Adrenal gland (tissue), 12 donors: Measurements from ENCODE around the gene RABGAP1L. TPM values are rescaled to one million over a fixed set of nuclear protein-coding genes. Genes with fewer than 3 reads are reported as not detected.

ENCODE experiments used
- DNase-seq, 7 donors: peaks; one replicate each; pipeline ENCODE4 v3.0.0-alpha.2; 2019 to 2020
- H3K27ac ChIP-seq, 5 donors: fragments of 200-600 bp; sonication (generic) in 4 of 5; 1 replicate in 3 of 5; 2 replicates in 2 of 5; pipeline versions ENCODE4 v1.5.1 to v1.8.0; 2016 to 2020; ENCODE audit warnings: mild to moderate bottlenecking in 1 of 5
- H3K27me3 ChIP-seq: fragments of 200-600 bp; 2 replicates; pipeline ENCODE4 v1.8.0; 2021
- H3K36me3 ChIP-seq, 2 donors: fragments of 200-600 bp; replicated peaks in 1 of 2; 1 replicate in 1 of 2; 2 replicates in 1 of 2; pipeline versions ENCODE4 v1.5.1 to v1.8.0; 2018 to 2022
- H3K4me1 ChIP-seq, 2 donors: fragments of 200-600 bp; replicated peaks in 1 of 2; 1 replicate in 1 of 2; 2 replicates in 1 of 2; pipeline versions ENCODE4 v1.5.1 to v1.8.0; 2018 to 2021
- H3K4me3 ChIP-seq, 4 donors: fragments of 200-600 bp; sonication (generic) in 3 of 4; one replicate each; pipeline ENCODE4 v1.5.1; 2016 to 2018
- H3K9me3 ChIP-seq, 3 donors: fragments of 200-600 bp; sonication (generic) in 1 of 3; replicated peaks in 1 of 3; 1 replicate in 2 of 3; 2 replicates in 1 of 3; pipeline versions ENCODE4 v1.5.1 to v1.8.0; 2016 to 2021
- CTCF ChIP-seq, 6 experiments: fragments of 450-650 bp in 4 of 6; fragments of 200-600 bp in 2 of 6; sonication (generic) in 1 of 6; IDR thresholded peaks; 1 replicate in 5 of 6; 2 replicates in 1 of 6; pipeline versions ENCODE4 v1.5.1 to v1.8.0; 2016 to 2021; ENCODE audit warnings: antibody characterized with exemption in 6 of 6, mild to moderate bottlenecking in 2 of 6, moderate library complexity in 1 of 6
- POLR2A ChIP-seq, 2 donors: fragments of 450-650 bp; IDR thresholded peaks; one replicate each; pipeline ENCODE4 v1.6.1; 2017; ENCODE audit warnings: antibody characterized with exemption in 2 of 2, mild to moderate bottlenecking in 2 of 2, moderate library complexity in 1 of 2
- WGBS, 4 donors: extraction: QIAGEN DNeasy Blood & Tissue Kit in 2 of 4; methylation state at CpG; one replicate each; pipeline versions ENCODE4 v1.1.5 to v1.1.7; 2013 to 2017; 5-methylcytosine and 5-hydroxymethylcytosine counted together
- intact Hi-C, 2 donors: fragments of 100-400 bp; cut with DNase I; formaldehyde crosslinking; loops; one replicate each; pipeline versions ENCODE4 v1.14.1 to v1.15.0; 2022 to 2023
- polyA plus RNA-seq, 3 donors: library from polyadenylated mRNA; stranded (reverse); fragments of 200-250 nt in 2 of 3; fragments of 350-450 nt in 1 of 3; fragmentation: Illumina TruSeq in 1 of 3; extraction: RNeasy Lipid Tissue Mini Kit (QIAGEN cat#74804) in 1 of 3; gene quantifications; one replicate each; pipeline ENCODE4 v1.2.3, GENCODE V29; 2013 to 2014
- total RNA-seq, 9 donors: library from RNA; depleted of rRNA in 4 of 9; stranded (reverse); fragments of >200 nt in 4 of 9; fragments of 120-200 nt in 1 of 9; fragmentation: NEBNext Ultra II Directional in 1 of 9; extraction: Animal tissue kit (Norgen Biotek cat#: 25700) in 1 of 9; gene quantifications; one replicate each; pipeline versions ENCODE4 v1.1.0 to v1.2.4, GENCODE V29; 2013 to 2023
- donor health status: healthy with polysubstance abuse.
- donor health status: Bipolar disorder and iron deficiency.
- donor health status: DM: yes; HTN: yes; CAD: no.
- donor health status: DM: no; HTN: no; CAD: no.
- donor health status: DM: no; HTN: no; CAD: no.
- donor health status: DM: yes; HTN: yes; CAD: no.

RABGAP1L gene
- total and polyA plus RNA-seq, 12 donors = 10.4 to 29.9 (median 19.7) TPM

GRCh38 chr1:174289644-174290310 is 130.5 kb downstream of the RABGAP1L start:
- no peaks in the 10 kb centered on the region for H3K36me3 ChIP-seq
- no peak for DNase-seq
- intact Hi-C loops = no loop called here

GRCh38 chr1:174291059-174291458 is 131.7 kb downstream of the RABGAP1L start:
- intact Hi-C loops = no loop called here
- no peak overlapping the region for H3K27ac ChIP-seq
- no peak for DNase-seq
- no peaks in the 10 kb centered on the region for H3K36me3 ChIP-seq
- TF ChIP-seq CTCF (IDR thresholded peaks at IDR 0.05) (no peak), POLR2A (IDR thresholded peaks at IDR 0.05) (no peak)
- H3K27me3 ChIP-seq = no peaks in the 10 kb centered on the region
- H3K9me3 ChIP-seq = peaks cover 0 to 6% (median 0%) of the 10 kb centered on the region in 3 donors
- H3K4me1 ChIP-seq = no peaks in the 10 kb centered on the region
- no peak overlapping the region for H3K4me3 ChIP-seq

More at GRCh38 chr1:174289644-174290310, 130.5 kb downstream of the RABGAP1L start:
- Histone ChIP-seq H3K4me1 (no peaks in the 10 kb centered on the region), H3K9me3 (peaks cover 0 to 6% (median 0%) of the 10 kb centered on the region in 3 donors), H3K4me3 (no peak overlapping the region), H3K27me3 (no peaks in the 10 kb centered on the region), H3K27ac (no peak overlapping the region)
- WGBS, 4 donors = 40 to 86% (median 68%) methylated on average over 1 to 2 of the region's 2 CpGs
- no peak for TF ChIP-seq POLR2A (IDR thresholded peaks at IDR 0.05)
- TF ChIP-seq CTCF (IDR thresholded peaks at IDR 0.05) = no peak

- no peak for DNase-seq
- Histone ChIP-seq H3K4me3 (no peak overlapping the region), H3K4me1 (no peaks in the 10 kb centered on the region), H3K9me3 (peaks cover 0 to 3% (median 0%) of the 10 kb centered on the region in 3 donors), H3K27me3 (no peaks in the 10 kb centered on the region), H3K27ac (no peak overlapping the region), H3K36me3 (no peaks in the 10 kb centered on the region)
- intact Hi-C loops = no loop called here
- WGBS, 4 donors = 95 to 97% (median 96%) methylated on average over 4 of the region's 4 CpGs
- TF ChIP-seq CTCF (IDR thresholded peaks at IDR 0.05) (no peak), POLR2A (IDR thresholded peaks at IDR 0.05) (no peak)
Observed at GRCh38 chr1:174296309-174296708, 137.0 kb downstream of the RABGAP1L start.

DNA sequence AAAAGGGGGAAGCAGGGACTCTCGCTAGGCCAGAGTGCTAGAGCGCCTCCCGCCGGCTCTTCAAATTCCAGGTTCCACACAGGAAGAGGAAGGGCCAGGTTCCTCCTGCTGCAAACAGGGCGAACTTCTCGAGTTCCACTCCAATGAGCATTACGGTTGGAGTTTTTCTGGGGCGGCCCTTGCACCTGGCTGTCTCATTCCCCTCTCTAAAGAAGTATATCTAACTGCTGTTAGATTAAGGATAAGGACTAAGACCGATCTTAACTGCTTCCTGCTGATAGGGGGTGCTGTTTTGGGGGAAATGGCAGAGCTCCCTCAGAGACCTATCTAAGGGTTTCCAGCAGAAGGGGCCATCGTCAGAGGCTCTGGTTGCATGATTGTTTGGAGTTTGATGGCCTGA is 138.0 kb downstream of the RABGAP1L start:
- Histone ChIP-seq H3K9me3 (peaks cover 0 to 7% (median 0%) of the 10 kb centered on the region in 3 donors), H3K27ac (no peak overlapping the region), H3K27me3 (no peaks in the 10 kb centered on the region), H3K4me3 (no peak overlapping the region), H3K4me1 (no peaks in the 10 kb centered on the region), H3K36me3 (no peaks in the 10 kb centered on the region)
- WGBS, 4 donors = 83 to 91% (median 86%) methylated on average over 9 to 10 of the region's 10 CpGs
- TF ChIP-seq CTCF (IDR thresholded peaks at IDR 0.05) = no peak
- intact Hi-C loops = no loop called here
- DNase-seq = no peak
